ENCODE data around the gene EPHB1. TPM values are rescaled to one million over a fixed set of nuclear protein-coding genes. Genes with fewer than 3 reads are reported as not detected.

Gene EPHB1
- total RNA-seq, 1 donor from 2014 or later, result 13.7 TPM

DNA sequence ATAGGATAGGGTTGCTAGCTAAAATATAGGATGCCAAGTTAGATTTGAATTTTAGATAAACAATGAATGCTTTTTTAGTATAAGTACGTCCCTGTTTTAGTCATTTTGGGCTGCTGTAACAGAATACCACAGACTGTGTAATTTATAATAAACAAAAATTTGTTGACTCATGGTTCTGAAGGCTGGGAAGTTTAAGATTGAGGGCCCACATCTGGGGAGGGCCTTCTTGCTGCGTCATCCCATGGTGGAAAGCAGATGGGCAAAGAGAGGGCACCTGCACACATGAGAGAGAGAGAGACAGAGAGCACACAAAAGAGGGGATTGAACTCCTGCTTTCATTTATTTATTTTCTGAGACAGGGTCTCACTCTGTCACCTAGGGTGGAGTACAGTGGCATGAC, 246.5 kb downstream of the EPHB1 start:
- H3K4me3 Mint-ChIP-seq, result no peak overlapping the region
- TF ChIP-seq, protein P1, sequence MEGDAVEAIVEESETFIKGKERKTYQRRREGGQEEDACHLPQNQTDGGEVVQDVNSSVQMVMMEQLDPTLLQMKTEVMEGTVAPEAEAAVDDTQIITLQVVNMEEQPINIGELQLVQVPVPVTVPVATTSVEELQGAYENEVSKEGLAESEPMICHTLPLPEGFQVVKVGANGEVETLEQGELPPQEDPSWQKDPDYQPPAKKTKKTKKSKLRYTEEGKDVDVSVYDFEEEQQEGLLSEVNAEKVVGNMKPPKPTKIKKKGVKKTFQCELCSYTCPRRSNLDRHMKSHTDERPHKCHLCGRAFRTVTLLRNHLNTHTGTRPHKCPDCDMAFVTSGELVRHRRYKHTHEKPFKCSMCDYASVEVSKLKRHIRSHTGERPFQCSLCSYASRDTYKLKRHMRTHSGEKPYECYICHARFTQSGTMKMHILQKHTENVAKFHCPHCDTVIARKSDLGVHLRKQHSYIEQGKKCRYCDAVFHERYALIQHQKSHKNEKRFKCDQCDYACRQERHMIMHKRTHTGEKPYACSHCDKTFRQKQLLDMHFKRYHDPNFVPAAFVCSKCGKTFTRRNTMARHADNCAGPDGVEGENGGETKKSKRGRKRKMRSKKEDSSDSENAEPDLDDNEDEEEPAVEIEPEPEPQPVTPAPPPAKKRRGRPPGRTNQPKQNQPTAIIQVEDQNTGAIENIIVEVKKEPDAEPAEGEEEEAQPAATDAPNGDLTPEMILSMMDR (conservative IDR thresholded peaks at IDR 0.05), result no peak
- no peaks in the 10 kb centered on the region for H3K9me3 Mint-ChIP-seq
- peaks cover 3% of the 10 kb centered on the region for H3K4me1 Mint-ChIP-seq
- no peak overlapping the region for H3K27ac Mint-ChIP-seq (ENCODE audit: unreplicated experiment)
- no peaks in the 10 kb centered on the region for H3K36me3 Mint-ChIP-seq (ENCODE audit: low read depth)
- no peak for DNase-seq (ENCODE audit: low read depth, low spot score)
- no peaks in the 10 kb centered on the region for H3K27me3 Mint-ChIP-seq (ENCODE audit: low read depth)

DNA sequence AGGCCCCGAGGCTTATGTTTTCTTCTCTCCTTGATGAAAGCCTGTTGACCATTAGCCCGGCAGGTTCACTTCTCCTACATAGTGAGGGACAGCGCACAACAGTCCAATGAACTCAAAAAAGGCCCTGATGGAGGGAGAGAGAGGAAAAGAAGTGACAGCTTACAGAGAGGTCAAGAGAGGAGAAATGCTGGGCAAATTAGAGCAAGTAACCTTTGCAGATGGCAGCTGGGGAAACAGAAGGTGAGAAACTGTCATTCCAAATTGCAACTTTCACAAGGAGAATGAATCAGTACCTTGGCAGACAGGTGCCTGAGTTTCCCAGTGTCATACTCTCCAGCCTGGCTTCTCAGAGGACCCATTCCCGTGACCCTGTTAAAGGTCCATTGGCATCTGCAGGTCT, 252.0 kb downstream of the EPHB1 start:
- H3K9me3 Mint-ChIP-seq, result no peaks in the 10 kb centered on the region
- TF ChIP-seq, protein P1 (conservative IDR thresholded peaks at IDR 0.05), result no peak
- H3K4me3 Mint-ChIP-seq, result no peak overlapping the region
- peaks cover 3% of the 10 kb centered on the region for H3K4me1 Mint-ChIP-seq
- H3K27ac Mint-ChIP-seq (ENCODE audit: unreplicated experiment), result no peak overlapping the region
- H3K27me3 Mint-ChIP-seq (ENCODE audit: low read depth), result no peaks in the 10 kb centered on the region
- no peaks in the 10 kb centered on the region for H3K36me3 Mint-ChIP-seq (ENCODE audit: low read depth)
- DNase-seq (ENCODE audit: low read depth, low spot score), result no peak

DNA sequence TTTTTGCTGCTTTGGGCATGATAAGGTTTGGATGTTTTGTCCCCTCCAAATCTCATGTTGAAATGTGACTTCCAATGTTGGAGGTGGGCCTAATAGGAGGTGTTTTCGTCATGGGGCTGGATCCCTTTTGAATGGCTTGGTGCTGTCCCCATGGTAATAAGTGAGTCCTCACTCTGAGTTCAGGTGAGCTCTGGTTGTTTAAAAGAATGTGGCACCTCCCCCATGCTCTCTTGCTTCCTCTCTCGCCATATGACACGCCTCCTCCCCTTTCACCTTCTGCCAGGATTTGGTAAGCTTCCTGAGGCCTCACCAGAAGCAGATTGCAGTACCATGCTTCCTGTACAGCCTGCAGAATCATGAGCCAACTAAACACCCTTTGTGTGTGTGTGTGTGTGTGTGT, 255.5 kb downstream of the EPHB1 start:
- Mint-ChIP-seq H3K9me3 (no peaks in the 10 kb centered on the region), H3K36me3 (ENCODE audit: low read depth) (no peaks in the 10 kb centered on the region), H3K27ac (ENCODE audit: unreplicated experiment) (no peak overlapping the region), H3K27me3 (ENCODE audit: low read depth) (no peaks in the 10 kb centered on the region), H3K4me1 (peaks cover 3% of the 10 kb centered on the region), H3K4me3 (no peak overlapping the region)
- DNase-seq (ENCODE audit: low read depth, low spot score), result no peak
- TF ChIP-seq, protein P1 (conservative IDR thresholded peaks at IDR 0.05), result no peak

DNA sequence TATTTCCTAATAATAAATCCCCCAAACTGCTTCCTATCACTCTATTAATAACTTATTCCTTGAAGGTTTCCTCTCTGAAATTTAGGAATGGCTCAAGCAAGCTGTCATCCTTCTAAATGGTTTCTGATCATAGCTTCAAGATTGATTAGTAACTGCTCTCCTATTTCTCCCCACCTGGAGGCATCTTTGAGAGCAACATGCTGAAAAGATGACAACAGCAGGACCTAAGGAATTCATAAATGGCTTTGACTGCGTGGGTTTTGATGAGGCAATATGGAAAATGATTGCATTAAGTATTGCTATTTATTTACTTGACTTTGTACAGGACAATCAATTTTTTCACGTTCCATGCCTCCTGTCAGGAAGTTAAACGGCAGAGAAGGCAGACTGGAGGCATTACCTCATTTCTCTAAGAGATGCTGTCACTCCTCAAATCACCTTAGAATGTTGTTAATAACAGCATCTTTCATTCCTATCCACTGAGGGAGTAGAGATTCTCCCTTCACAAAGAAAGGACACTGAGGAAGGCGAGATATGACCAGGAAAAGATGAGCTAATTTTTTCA, 256.4 kb downstream of the EPHB1 start:
- DNase-seq (ENCODE audit: low read depth, low spot score), result no peak
- TF ChIP-seq, protein P1 (conservative IDR thresholded peaks at IDR 0.05), result no peak
- no peak overlapping the region for H3K27ac Mint-ChIP-seq (ENCODE audit: unreplicated experiment)
- H3K4me3 Mint-ChIP-seq, result no peak overlapping the region
- no peaks in the 10 kb centered on the region for H3K27me3 Mint-ChIP-seq (ENCODE audit: low read depth)
- H3K36me3 Mint-ChIP-seq (ENCODE audit: low read depth), result no peaks in the 10 kb centered on the region
- H3K4me1 Mint-ChIP-seq, result peaks cover 3% of the 10 kb centered on the region
- H3K9me3 Mint-ChIP-seq, result no peaks in the 10 kb centered on the region

DNA sequence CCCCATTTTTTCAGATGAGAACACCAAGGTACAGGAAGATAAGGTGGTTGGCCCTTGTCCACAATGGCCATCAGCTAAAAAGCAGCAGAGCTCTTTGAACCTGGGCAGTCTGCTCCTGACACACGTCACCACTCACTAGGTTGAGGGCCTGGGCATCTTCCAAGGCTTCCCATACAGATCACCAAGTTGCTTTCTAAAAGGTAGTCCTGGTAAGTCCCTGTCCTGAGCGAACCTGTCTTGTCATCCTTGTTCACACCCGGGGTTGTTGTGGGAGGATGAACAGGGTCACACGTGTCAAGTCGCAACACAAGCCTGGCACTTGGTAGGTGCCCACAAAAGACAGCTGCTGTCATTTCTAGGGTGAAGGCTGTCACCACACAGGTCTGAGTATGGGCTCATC, 260.4 kb downstream of the EPHB1 start:
- TF ChIP-seq, protein P1 (conservative IDR thresholded peaks at IDR 0.05), result no peak
- Mint-ChIP-seq H3K27ac (ENCODE audit: unreplicated experiment) (no peak overlapping the region), H3K36me3 (ENCODE audit: low read depth) (no peaks in the 10 kb centered on the region), H3K4me3 (no peak overlapping the region), H3K9me3 (no peaks in the 10 kb centered on the region), H3K4me1 (no peaks in the 10 kb centered on the region), H3K27me3 (ENCODE audit: low read depth) (no peaks in the 10 kb centered on the region)
- no peak for DNase-seq (ENCODE audit: low read depth, low spot score)

Data from neural crest cell (in vitro differentiated cells).